Psoas muscle (tissue), 8 donors: ENCODE results near the gene DNMT3A. TPM values are rescaled to one million over a fixed set of nuclear protein-coding genes. Genes with fewer than 3 reads are reported as not detected.

Experiments
- ATAC-seq, 4 donors: fragments of 200-7000 bp; cut with Tn5 transposase; one replicate each; pipeline ENCODE4 v1.9.1; 2020; ENCODE audit warnings: moderate library complexity in 3 of 4, mild to moderate bottlenecking in 2 of 4
- DNase-seq, 2 donors: peaks; one replicate each; pipeline ENCODE4 v3.0.0-alpha.2; 2020
- H3K27ac ChIP-seq: fragments of 200-600 bp; one replicate; pipeline ENCODE4 v1.8.0; 2022
- H3K27me3 ChIP-seq, 3 donors: fragments of 200-600 bp in 1 of 3; one replicate each; pipeline versions ENCODE4 v1.6.1 to v1.8.0; 2013 to 2022; ENCODE audit warnings: low read length in 2 of 3, mild to moderate bottlenecking in 2 of 3, moderate library complexity in 1 of 3; ENCODE audit not compliant: insufficient read depth in 3 of 3
- H3K36me3 ChIP-seq, 2 donors: fragments of 200-600 bp in 1 of 2; one replicate each; pipeline versions ENCODE4 v1.6.1 to v1.8.0; 2013 to 2022; ENCODE audit warnings: low read depth in 1 of 2, mild to moderate bottlenecking in 1 of 2, moderate library complexity in 1 of 2; ENCODE audit not compliant: insufficient read depth in 1 of 2
- H3K4me1 ChIP-seq: fragments of 200-600 bp; one replicate; pipeline ENCODE4 v1.8.0; 2022
- H3K4me3 ChIP-seq: fragments of 200-600 bp; one replicate; pipeline ENCODE4 v1.8.0; 2022; ENCODE audit warnings: mild to moderate bottlenecking
- H3K9me3 ChIP-seq: fragments of 200-600 bp; one replicate; pipeline ENCODE4 v1.8.0; 2022
- WGBS, 3 donors: extraction: QIAGEN DNeasy Blood & Tissue Kit; methylation state at CpG; one replicate each; pipeline versions ENCODE4 v1.1.6 to v1.1.7; 2013; 5-methylcytosine and 5-hydroxymethylcytosine counted together
- intact Hi-C, 2 donors: fragments of 100-400 bp; cut with DNase I; formaldehyde crosslinking; loops; one replicate each; pipeline versions ENCODE4 v1.11.0 to v1.14.2; 2022
- polyA plus RNA-seq, 3 donors: library from polyadenylated mRNA; stranded (reverse); fragments of 200-250 nt; gene quantifications; one replicate each; pipeline ENCODE4 v1.2.3, GENCODE V29; 2013
- total RNA-seq, 4 donors: library from RNA; stranded (reverse); fragmentation: NEBNext Ultra II Directional in 2 of 4; extraction: Animal tissue kit (Norgen Biotek cat#: 25700) in 2 of 4; gene quantifications; one replicate each; pipeline versions ENCODE4 v1.2.1 to v1.2.4, GENCODE V29; 2021 to 2023
- TF ChIP-seq, protein P1 (sequence below): fragments of 200-600 bp; IDR thresholded peaks from one replicate; pipeline ENCODE4 v1.8.0; 2022; ENCODE audit warnings: antibody characterized with exemption
- donor health status: healthy with polysubstance abuse.
- donor health status: DM: no; HTN: no; CAD: no; lungs with moderate emphysema.
- donor health status: Bipolar disorder and iron deficiency.
- donor health status: healthy.
- donor health status: DM: yes; HTN: yes; CAD: no.
- donor health status: DM: no; HTN: no; CAD: no.
- donor health status: DM: no; HTN: no; CAD: no.
- donor health status: DM: yes; HTN: yes; CAD: no.

Gene DNMT3A
- total and polyA plus RNA-seq, 7 donors, result 7.1 to 26.2 (median 20.6) TPM

DNA sequence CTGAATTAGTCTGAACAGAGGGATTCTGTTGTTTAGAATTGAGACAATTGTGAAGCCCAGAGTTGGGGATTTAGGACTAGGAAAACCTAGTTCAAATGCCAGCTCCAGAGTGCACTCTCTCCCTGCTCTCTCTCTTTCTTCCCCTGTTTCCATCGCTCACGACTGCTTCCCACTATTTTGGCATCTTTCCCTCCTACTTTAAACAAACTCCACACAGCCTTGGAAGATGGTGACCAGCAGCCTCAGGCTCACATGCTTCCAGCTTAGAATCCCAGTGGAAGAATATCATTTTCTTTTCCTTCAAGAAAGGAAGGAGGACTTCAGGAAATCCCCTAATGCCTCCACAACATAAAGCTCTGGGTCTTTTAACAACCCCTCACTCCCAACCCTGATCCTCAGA lies 6.1 kb upstream of the DNMT3A start:
- Histone ChIP-seq H3K36me3 (no peaks in the 10 kb centered on the region), H3K9me3 (no peaks in the 10 kb centered on the region), H3K4me3 (no peak overlapping the region), H3K4me1 (peaks cover 10% of the 10 kb centered on the region), H3K27me3 (no peaks in the 10 kb centered on the region), H3K27ac (peak overlapping the region; percentile 9)
- TF ChIP-seq, protein P1, sequence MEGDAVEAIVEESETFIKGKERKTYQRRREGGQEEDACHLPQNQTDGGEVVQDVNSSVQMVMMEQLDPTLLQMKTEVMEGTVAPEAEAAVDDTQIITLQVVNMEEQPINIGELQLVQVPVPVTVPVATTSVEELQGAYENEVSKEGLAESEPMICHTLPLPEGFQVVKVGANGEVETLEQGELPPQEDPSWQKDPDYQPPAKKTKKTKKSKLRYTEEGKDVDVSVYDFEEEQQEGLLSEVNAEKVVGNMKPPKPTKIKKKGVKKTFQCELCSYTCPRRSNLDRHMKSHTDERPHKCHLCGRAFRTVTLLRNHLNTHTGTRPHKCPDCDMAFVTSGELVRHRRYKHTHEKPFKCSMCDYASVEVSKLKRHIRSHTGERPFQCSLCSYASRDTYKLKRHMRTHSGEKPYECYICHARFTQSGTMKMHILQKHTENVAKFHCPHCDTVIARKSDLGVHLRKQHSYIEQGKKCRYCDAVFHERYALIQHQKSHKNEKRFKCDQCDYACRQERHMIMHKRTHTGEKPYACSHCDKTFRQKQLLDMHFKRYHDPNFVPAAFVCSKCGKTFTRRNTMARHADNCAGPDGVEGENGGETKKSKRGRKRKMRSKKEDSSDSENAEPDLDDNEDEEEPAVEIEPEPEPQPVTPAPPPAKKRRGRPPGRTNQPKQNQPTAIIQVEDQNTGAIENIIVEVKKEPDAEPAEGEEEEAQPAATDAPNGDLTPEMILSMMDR, result no peak
- WGBS, 3 donors, result 37 to 40% (median 40%) methylated on average over 2 of the region's 2 CpGs
- intact Hi-C loops, result loop anchor here in 1 of 2 donors (10.0 kb wide), 1 partner anchor 177 kb away; no protein-coding TSS in a partner anchor
- ATAC-seq, result no peak
- DNase-seq, result no peak

DNA sequence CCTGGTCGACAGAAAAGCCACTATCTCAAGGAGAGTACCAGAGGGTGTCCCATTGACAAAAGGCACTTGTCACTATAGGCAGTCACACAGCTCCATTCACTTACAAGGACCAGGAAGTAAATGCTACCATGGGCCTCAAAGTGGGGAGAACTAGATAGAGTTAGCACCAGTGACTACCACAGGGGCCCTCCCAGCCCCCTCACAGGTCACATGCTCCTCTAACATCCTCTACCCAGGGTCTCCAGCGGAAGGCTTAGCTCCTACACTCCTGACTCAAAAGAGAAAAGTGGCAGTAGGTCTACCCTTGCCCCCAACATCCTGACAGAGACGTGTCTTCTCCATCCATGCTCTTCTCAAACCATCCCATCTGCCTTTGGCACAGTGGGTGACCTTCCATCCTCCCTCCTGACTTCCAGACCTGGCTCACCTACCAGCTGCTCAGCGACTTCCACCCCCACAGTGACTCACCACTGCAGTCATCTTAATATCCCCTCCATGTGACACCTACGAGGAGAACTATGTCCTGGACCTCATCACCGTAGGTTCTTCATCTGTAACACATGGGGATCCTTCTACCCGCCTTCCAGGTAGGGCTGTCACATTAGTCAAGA lies 5.6 kb upstream of the DNMT3A start:
- intact Hi-C loops, result loop anchor here in 1 of 2 donors (10.0 kb wide), 1 partner anchor 177 kb away; no protein-coding TSS in a partner anchor
- H3K4me1 ChIP-seq, result peaks cover 10% of the 10 kb centered on the region
- no peaks in the 10 kb centered on the region for H3K27me3 ChIP-seq
- no peaks in the 10 kb centered on the region for H3K9me3 ChIP-seq
- no peak overlapping the region for H3K4me3 ChIP-seq
- no peaks in the 10 kb centered on the region for H3K36me3 ChIP-seq
- peak; percentile 70 to 85 (median 82) for ATAC-seq
- WGBS, 3 donors, result 62 to 69% (median 63%) methylated on average over 7 of the region's 7 CpGs
- peak overlapping the region; percentile 9 for H3K27ac ChIP-seq
- TF ChIP-seq, protein P1, result no peak
- peak in 1 of 2 donors; percentile 39 for DNase-seq

DNA sequence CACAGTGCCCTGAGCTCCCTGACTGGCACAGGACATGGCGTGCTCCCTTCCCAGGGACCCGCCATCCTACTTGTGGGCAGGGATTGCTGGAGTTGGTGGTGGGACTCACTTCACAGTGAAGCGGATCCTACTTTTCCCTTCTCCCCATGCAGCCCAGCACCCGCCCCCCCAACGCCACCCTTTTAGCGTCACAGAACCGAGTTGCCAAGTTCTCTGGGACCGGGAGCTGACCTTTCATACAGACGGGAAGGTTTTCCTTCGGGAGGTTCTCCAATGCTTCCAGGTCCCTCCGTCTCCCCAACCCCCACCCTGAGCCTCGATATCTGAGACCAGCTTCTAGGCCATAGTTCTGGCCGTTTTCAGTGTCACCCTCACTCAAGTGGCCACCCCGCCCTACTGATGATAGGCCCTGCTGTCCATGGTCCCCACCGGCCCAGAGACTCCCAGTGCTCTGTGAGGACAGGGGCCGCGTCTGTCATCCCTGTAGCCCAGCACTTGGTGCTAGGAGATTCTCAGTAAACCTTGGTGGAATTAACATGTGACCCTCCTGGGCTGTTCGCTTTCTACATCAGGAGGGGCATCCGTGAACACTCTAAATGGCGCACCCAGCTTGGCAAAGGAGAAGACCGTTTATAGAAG lies 1.6 kb upstream of the DNMT3A start:
- ATAC-seq, result no peak
- 79 to 89% (median 80%) methylated on average over 21 of the region's 21 CpGs for WGBS, 3 donors
- intact Hi-C loops, result loop anchor here (2.0 to 10.0 kb wide), 3 partner anchors 34 to 181 kb away; no protein-coding TSS in a partner anchor
- Histone ChIP-seq H3K4me3 (no peak overlapping the region), H3K4me1 (peaks cover 21% of the 10 kb centered on the region), H3K36me3 (no peaks in the 10 kb centered on the region), H3K27ac (peak overlapping the region; percentile 81), H3K27me3 (no peaks in the 10 kb centered on the region), H3K9me3 (no peaks in the 10 kb centered on the region)
- TF ChIP-seq, protein P1, result no peak
- peak in 1 of 2 donors; percentile 41 for DNase-seq

DNA sequence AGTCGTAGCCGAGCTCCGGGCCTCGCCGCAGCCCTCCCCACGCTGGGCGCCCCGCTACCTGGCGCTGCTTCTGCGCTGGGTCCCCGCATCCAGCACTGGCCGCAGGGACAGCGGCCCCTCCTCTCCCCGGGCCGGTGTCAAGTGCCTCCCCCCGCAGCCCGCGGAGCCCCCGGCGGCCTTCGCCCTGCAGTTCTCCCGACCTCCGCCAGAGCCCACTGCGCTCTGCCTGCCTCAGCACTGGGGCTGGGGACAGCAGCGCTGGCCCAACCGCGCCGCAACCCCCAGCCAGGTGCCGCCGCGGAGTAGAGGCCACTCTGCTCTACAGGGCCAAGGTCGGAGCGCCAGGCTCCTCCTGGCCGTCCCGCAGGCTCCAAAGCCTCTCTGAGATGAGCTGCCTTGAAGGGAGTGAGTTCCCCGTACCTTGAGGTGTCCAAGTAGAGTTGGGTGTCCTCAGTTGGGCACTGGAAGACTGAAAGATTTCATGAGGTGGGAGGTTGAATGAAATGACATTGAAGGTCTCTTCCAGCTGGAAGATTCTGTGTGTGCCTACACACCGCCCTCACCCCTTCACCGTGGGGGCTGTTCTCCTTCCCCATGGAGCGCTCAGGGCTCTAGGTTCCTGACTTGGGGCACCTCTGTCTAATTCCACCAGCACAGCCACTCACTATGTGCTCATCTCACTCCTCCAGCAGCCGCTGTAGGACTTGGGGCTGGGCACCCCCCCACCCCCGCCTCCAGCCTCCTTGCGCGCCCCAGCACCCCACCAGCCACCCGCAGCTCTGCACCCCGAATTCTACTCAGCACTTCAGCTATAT lies 854 bp upstream of the DNMT3A start:
- 18 to 26% (median 22%) methylated on average over 32 to 45 of the region's 45 CpGs for WGBS, 3 donors
- Histone ChIP-seq H3K4me1 (peaks cover 27% of the 10 kb centered on the region), H3K36me3 (no peaks in the 10 kb centered on the region), H3K27me3 (no peaks in the 10 kb centered on the region), H3K4me3 (peak overlapping the region; percentile 79), H3K9me3 (no peaks in the 10 kb centered on the region), H3K27ac (peak overlapping the region; percentile 81)
- TF ChIP-seq, protein P1, result peak; percentile 98
- ATAC-seq, result peak; percentile 83 to 91 (median 88)
- intact Hi-C loops, result loop anchor here (2.0 to 10.0 kb wide), 3 partner anchors 35 to 182 kb away; no protein-coding TSS in a partner anchor
- DNase-seq, result peak; percentile 88 to 93
